Thoracic aorta (tissue), 2 donors: ENCODE data around the gene UBN1. TPM values are rescaled to one million over a fixed set of nuclear protein-coding genes. Genes with fewer than 3 reads are reported as not detected.

Source experiments
- ATAC-seq: fragments of 150-250 bp; one replicate; pipeline ENCODE4 v1.8.0; 2017; ENCODE audit warnings: low read depth; ENCODE audit not compliant: insufficient number of reproducible peaks, low FRiP score
- DNase-seq: peaks from one replicate; pipeline ENCODE4 v3.0.0-alpha.2; 2020; ENCODE audit warnings: low spot score
- H3K27ac ChIP-seq, 2 donors: fragments of 200-600 bp; sonication (generic); 1 replicate in 1 of 2; 2 replicates in 1 of 2; pipeline ENCODE4 v1.5.1; 2016; ENCODE audit warnings: mild to moderate bottlenecking in 2 of 2, moderate library complexity in 2 of 2
- H3K27me3 ChIP-seq: fragments of 200-600 bp; sonication (generic); replicated peaks from 2 replicates; pipeline ENCODE4 v1.6.0; 2016; ENCODE audit warnings: mild to moderate bottlenecking; ENCODE audit not compliant: insufficient read depth
- H3K36me3 ChIP-seq: fragments of 200-600 bp; sonication (generic); one replicate; pipeline ENCODE4 v1.5.1; 2016
- H3K4me1 ChIP-seq, 2 donors: fragments of 200-600 bp; sonication (generic); 1 replicate in 1 of 2; 2 replicates in 1 of 2; pipeline versions ENCODE4 v1.5.1 to v1.6.0; 2016; ENCODE audit warnings: low read depth in 2 of 2, mild to moderate bottlenecking in 1 of 2; ENCODE audit not compliant: control insufficient read depth in 1 of 2
- H3K4me3 ChIP-seq: fragments of 200-600 bp; sonication (generic); 2 replicates; pipeline ENCODE4 v1.5.1; 2016; ENCODE audit warnings: mild to moderate bottlenecking
- H3K9me3 ChIP-seq: fragments of 200-600 bp; sonication (generic); 2 replicates; pipeline ENCODE4 v1.5.1; 2016
- CTCF ChIP-seq: fragments of 200-600 bp; sonication (generic); IDR thresholded peaks from one replicate; pipeline ENCODE4 v1.5.1; 2019; ENCODE audit warnings: antibody characterized with exemption
- total RNA-seq, 2 donors: library from RNA; depleted of rRNA; stranded (reverse); fragments of >200 nt; gene quantifications; one replicate each; pipeline versions ENCODE4 v1.1.0 to v1.2.3, GENCODE V29; 2016

The UBN1 gene
- total RNA-seq, 2 donors from 2014 or later = 27.1 to 37.0 TPM

- Histone ChIP-seq H3K9me3 (no peaks in the 10 kb centered on the region), H3K4me3 (no peak overlapping the region), H3K27ac (no peak overlapping the region), H3K4me1 (no peaks in the 10 kb centered on the region), H3K36me3 (peaks cover 51% of the 10 kb centered on the region), H3K27me3 (no peaks in the 10 kb centered on the region)
- no peak for TF ChIP-seq CTCF
- ATAC-seq (no peak), DNase-seq (no peak)
These were observed 43.4 kb downstream of the UBN1 start for GRCh38 chr16:4890686-4891085.

GRCh38 chr16:4891097-4891885 lies 44.0 kb downstream of the UBN1 start:
- Histone ChIP-seq H3K27ac (no peak overlapping the region), H3K36me3 (peaks cover 45% of the 10 kb centered on the region), H3K27me3 (no peaks in the 10 kb centered on the region), H3K4me1 (no peaks in the 10 kb centered on the region), H3K4me3 (no peak overlapping the region), H3K9me3 (no peaks in the 10 kb centered on the region)
- DNase-seq (no peak), ATAC-seq (no peak)
- TF ChIP-seq CTCF = no peak

- Histone ChIP-seq H3K36me3 (peaks cover 40% of the 10 kb centered on the region), H3K4me1 (no peaks in the 10 kb centered on the region), H3K27me3 (no peaks in the 10 kb centered on the region), H3K27ac (no peak overlapping the region), H3K9me3 (no peaks in the 10 kb centered on the region), H3K4me3 (no peak overlapping the region)
- ATAC-seq = no peak
- DNase-seq = no peak
- TF ChIP-seq CTCF = no peak
These were observed 44.6 kb downstream of the UBN1 start for GRCh38 chr16:4891886-4892216.

- DNase-seq = no peak
- TF ChIP-seq CTCF = no peak
- no peak for ATAC-seq
These were observed 45.3 kb downstream of the UBN1 start for GRCh38 chr16:4892361-4893102.

GRCh38 chr16:4893103-4893862 lies 46.0 kb downstream of the UBN1 start:
- TF ChIP-seq CTCF = no peak
- no peak overlapping the region for H3K27ac ChIP-seq
- H3K36me3 ChIP-seq = peaks cover 27% of the 10 kb centered on the region
- no peak for DNase-seq
- H3K27me3 ChIP-seq = no peaks in the 10 kb centered on the region
- H3K4me3 ChIP-seq = no peak overlapping the region
- no peak for ATAC-seq
- H3K4me1 ChIP-seq = no peaks in the 10 kb centered on the region
- no peaks in the 10 kb centered on the region for H3K9me3 ChIP-seq

More at GRCh38 chr16:4892361-4893102, 45.3 kb downstream of the UBN1 start:
- H3K36me3 ChIP-seq = peaks cover 33% of the 10 kb centered on the region
- H3K27ac ChIP-seq = no peak overlapping the region
- H3K4me1 ChIP-seq = no peaks in the 10 kb centered on the region
- H3K9me3 ChIP-seq = no peaks in the 10 kb centered on the region
- no peaks in the 10 kb centered on the region for H3K27me3 ChIP-seq
- H3K4me3 ChIP-seq = no peak overlapping the region
